Hippocampal formation (tissue), 2 donors: ENCODE data around the gene IL17D.

ENCODE experiments used
- DNase-seq, 2 donors: peaks; one replicate each; lab custom pipeline; 2025; lab: John Stamatoyannopoulos, UW

The IL17D gene

DNA sequence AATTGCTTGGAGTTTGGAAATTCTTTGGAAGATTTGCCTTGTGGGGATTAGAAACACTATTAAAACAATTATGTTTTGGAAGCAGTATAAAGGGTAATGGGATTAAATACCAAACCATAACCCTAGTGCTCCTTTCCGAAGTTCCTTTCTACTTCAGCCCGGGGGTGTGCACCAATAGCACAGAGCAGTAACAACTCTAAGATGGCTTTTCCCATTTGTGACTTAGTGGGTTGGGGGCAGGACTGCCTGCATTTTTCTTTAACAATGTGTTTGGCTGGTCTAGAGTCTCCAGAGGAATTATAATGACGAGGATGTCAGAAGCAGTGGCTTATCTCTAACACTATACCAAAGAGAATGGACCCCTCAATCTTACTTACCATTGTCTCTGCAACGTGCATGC lies 11.9 kb upstream of the IL17D start:
- no peak for DNase-seq

DNA sequence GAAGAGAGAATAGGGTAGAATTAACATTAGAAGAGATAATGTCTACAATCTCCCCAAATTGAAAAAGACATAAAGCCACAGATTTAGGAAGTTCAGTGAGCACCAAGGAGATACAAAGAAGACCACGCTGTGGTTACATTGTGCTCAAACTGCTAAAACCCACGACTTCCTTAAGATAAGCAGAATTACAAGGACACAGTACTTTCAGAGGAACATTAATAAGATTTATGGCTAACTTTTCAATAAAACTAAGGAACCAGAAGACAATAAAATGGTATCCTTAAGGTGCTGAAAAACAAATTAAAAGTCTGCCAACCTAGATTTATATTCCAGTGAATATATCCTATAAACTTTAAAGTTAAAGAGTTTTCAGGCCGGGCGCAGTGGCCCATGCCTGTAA lies 7.4 kb upstream of the IL17D start:
- DNase-seq: no peak

DNA sequence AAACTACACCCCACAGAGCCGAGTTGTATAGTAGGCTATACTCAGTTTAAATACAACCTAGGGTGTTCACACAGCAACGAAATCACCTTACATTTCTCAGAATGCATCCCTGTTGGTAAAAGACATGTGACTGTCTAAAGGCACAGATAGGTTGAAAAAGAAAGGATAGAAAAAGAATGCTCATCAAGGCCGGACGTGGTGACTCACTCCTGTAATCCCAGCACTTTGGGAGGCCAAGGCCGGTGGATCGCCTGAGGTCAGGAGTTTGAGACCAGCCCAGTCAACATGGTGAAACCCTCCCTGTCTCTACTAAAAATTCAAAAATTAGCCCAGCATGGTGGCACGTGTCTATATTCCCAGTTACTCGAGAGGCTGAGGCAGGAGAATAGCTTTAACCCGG lies 3.8 kb upstream of the IL17D start:
- no peak for DNase-seq

DNA sequence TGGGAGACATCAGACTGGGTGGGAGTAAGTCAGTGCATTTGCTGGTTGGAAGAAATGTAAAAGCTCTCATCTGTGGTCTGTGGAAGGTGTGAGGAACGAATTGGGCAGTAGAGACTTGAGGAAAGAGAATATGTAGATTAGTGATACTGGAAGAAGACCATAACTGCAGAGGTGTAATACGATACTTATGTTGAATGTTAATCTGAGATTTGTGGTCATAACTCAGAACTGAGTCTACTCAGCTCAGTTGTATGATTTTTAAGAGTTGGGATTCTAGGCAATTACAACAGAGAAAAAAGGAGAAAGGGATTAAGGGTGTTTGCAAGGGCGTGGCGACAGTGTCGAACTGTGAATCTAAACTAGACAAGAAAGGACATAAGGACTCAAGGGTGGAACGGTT lies 3.2 kb upstream of the IL17D start:
- no peak for DNase-seq

DNA sequence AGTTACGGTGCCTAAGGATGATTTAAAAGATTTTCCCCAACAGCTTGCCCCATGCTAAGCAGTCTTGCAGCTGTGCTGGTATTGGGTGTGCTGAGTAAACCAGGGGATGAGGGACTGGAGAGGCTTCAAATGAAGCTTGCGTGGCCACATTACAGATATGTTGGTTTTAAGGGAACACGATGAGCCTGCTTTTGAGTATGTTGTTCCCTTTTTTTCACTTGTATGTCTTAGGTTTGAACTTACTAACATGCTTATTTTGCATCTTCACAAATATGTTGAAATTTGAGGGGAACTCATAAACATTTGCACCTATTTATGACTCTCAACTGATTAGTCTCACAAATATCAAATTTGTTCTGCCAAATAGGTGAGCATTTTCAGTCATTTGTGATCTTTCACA lies 2.0 kb upstream of the IL17D start:
- DNase-seq: no peak

DNA sequence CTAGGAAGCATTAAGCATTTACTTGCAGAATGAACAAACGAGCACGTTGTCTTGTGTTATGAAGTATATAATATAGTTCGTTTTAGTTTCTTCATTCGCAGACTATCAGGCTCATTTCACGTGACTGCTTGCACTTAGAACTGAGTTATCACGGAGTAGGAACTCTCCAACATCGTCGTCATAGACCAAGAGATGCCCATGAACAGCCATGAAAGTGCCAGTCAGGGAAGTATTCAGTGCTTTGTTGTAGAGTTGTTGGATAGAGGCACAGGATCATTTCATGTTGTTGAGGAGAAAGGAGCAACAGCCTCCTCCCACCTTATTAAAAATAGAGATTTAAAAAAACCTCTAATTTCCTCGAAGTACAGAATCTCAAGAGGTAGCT lies 977 bp upstream of the IL17D start:
- DNase-seq: no peak

DNA sequence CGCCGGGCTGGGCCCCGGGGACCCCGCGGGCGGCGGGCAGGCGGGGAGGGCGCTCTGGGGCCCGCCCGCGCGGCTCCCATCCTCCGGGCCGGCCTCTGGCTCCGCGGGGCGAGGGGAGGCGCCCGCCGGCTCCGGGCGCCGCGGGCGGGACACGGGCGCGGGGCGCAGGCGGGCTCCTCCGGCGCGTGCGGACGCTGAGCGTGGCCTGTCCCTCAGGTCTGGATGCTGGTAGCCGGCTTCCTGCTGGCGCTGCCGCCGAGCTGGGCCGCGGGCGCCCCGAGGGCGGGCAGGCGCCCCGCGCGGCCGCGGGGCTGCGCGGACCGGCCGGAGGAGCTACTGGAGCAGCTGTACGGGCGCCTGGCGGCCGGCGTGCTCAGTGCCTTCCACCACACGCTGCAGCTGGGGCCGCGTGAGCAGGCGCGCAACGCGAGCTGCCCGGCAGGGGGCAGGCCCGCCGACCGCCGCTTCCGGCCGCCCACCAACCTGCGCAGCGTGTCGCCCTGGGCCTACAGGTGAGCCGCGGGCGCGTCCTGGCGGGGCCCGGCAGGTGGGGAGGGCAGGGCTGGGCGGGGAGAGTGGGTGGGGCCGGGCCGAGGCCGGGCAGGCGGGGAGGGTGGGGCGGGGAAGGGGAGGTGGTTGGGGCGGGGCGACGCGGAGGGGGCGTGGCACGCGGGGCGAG lies 420 bp downstream of the IL17D start:
- peak; percentile 52 to 55 for DNase-seq

DNA sequence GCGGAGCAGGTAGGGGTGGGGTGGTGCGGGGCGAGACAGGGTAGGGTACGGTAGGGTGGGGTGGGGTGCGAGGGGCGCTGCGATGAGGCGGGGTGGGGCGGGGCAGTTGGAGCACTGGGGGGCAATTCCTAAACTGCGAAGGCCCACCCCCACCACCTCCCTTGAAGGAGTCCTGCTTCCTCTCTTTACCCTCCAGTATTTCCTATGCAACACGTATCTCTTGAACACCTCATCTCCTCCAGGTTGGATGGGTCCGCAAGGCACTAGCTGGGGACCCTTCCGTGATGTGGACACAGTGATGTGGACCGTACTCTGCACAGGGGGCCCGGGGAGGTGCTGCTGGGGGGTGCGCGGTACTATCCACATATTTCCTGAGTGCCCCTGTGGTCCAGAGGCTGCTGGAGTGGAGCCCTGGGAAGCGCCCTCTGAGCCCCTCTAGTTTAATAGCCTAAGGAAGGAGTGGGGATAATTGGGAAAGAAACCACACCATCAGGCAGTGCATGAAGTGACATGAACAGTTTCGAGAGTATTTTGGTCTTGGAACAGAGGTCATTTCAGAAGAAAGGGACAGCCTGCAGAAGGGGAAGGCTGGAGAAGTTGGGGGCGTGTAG lies 1.1 kb downstream of the IL17D start:
- DNase-seq: no peak

DNA sequence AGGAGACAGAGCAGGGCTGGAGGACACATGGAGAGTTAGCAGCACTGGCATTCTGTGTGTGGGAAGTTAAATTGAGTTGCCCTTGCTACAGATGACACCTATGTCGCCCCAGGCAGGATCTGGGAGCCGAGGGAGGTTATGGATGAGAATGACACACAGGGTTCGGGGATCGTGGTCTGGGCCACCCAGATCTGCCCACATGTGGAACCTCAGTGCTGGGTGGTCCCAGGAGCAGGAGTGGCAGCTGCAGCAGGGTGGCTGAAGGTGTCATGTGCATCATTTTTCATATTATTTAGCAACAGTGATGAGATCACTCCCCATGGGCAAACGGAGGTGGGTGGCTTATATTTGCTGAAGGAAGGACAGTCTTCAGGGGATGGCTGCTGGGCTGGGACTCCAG lies 3.2 kb downstream of the IL17D start:
- DNase-seq: no peak

DNA sequence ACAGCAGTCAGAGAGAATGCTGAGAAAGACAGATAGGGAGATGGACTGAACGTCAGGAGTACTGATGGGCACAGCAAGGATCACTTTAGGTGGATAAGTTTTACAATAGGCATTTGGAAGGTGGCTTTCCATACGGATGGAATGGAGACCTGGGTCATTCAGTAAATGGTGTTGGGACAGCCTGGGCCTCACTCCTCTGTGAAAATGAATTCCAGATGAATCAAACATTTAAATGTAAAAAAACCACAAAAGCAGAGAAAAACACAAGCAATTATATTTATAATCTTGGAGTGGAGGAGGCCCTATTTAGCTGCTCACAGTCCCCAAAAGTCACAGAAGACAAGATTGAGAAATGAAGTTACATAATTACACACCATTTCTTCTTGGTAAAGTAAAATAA lies 4.7 kb downstream of the IL17D start:
- no peak for DNase-seq

DNA sequence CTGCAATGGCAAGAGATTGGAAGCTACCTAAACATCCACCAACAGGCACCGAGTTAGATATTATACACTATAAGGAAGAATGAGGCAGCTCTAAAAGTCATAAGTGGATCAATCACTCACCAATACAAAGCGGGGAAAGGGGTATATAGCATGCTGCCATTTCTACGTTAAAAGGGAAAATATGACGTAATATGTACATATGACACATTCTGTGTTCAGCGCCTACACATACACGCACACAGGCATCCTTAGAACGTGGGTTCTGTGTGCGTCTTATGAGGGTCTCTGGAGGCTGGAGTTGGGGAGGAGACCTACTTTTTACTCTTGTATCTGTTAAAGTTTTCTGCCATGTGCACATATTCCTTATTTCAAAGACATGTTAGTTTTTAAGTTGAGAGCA lies 5.9 kb downstream of the IL17D start:
- DNase-seq: no peak

DNA sequence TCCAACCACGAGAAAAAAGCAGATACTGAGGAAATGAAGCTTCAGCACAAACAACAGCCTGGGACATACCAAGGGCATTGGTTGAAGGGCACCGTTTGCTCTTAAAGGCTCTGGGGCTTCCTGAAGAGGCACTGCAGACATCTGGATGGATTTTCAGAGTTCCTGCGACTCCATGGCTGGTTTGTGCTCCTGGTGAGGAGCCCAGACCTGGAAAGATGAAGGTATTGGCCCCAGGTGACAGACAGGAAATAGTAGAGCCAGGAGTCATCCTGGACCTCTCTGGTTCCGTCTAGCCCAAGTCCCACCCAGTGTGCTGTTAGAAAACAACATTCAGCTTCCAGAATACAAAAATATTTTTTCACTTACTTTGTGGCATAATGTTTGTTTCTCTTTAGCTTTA lies 6.3 kb downstream of the IL17D start:
- DNase-seq: no peak

DNA sequence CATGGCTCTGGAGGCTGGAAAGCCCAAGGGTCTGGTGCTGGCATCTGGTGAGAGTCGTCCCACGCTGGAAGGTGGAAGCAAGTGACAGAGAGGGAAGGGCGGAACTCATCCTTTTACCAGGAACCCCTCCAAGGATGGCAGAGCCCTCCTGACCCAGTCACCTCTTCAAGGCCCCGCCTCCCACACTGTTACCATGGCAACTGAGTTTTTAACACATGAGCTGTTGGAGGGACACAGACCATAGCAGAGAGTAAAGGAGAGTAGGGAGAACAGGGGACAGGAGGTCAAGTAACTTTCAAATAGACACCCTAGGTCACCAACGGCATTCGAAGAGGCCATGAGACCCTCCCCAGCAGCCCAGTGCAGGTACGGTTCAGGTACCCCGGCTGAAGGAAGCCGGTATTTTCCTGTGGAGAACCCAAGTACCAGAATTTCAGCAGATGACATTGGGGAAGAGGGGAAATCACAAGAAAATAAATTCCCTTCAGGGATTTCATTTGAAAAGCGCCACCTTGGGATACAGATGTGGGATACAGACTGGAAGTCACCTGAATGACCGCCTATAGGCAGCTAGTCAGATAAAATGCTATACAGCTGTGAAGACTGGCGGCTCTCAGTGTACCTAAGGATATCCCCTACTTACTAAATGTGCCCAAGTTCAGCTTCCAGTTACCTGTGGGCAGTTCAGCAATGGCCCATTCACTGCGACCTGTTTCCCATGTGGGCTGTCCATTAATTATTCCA lies 8.0 kb downstream of the IL17D start:
- no peak for DNase-seq

DNA sequence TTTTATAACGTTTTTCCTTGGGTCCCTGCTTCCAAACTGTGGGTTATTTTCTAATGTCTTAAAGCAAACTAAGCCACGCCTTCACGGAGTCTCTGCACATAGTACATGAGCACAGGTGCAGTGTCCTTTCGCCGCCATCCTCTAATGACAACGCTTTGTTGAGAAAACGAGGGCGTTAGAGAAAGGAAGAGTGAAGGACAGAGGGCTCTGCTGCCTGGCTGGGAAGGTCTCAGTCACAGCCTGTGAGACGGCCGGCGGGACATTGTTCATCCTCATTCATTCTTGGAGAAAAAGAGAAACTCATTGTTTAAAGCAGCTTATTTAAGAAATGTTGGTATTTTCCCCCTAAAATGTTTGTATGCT lies 9.5 kb downstream of the IL17D start:
- no peak for DNase-seq

DNA sequence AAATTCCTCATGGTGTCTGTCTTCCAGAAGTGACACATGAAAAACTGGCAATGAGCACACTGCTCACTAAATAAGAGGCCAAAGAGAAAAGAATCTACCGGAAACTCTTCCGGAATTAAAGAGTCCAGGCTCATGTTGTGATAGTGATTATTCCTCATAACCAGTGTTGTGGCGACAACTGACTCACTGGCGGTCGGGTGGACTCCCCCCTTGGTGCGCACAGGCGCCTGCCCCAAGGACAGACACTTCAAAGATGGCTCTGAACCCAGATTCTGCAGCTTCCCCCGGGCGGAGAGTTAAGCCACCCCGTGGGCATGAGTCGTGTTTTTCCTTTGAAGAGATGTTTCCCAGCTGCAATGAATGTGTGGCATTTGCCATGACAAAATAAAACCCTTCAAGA lies 10.3 kb downstream of the IL17D start:
- peak in 1 of 2 donors; percentile 31 for DNase-seq

DNA sequence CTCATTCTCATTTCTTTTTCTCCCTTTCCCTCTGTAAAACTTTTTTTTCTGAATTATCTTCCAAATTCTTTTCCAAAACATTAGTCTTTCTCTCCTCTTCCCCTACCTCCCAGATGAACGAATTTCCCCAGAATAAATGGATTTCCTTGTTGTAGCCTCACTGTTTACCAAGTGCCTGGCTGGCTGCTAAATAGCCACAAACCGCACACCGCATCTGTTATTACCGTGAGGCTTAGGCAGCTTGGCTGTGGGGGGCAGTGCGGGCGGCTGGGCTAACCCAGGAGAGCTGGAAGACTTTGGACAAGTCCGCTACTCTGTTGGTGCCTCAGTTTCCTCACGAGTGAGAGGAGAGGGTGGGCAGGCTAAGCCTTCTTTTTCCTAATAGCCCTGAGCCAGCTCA lies 10.7 kb downstream of the IL17D start:
- no peak for DNase-seq

DNA sequence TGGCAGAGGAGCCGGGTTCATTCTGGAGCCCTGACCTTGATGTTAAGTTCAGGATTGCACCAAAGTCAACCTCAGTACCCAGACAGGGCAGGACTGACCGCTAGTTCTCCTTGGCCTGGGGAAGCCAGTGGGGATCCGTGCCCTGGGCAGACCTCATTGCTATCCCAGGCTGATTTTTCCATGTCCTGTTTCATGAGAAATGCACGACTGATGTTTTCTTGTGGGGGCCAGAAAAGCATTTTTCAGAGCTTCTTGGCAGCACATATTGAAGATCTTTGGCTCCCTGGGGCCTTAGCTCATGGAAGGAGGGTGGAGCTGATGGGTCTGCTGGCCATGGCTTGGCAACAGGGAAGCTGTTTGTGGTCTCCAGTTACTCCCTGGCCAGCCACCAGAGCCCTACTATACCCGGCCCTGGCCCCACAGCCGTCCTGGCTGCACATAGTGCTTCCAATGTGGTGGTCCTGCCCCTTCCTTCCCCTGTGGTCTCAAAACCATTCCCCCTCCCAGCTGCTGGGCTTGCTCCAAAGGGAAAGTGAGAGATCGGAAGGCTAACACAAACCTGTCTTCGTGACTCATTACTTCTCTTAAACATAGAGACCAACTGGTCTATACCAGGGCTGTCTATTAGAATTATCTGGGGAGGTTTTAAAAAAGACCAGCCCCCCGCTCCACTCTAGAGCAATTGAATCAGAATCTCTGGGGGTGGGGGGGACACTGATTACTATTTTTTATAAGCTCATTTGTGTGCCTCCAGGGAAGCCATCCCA lies 11.2 kb downstream of the IL17D start:
- DNase-seq: no peak

DNA sequence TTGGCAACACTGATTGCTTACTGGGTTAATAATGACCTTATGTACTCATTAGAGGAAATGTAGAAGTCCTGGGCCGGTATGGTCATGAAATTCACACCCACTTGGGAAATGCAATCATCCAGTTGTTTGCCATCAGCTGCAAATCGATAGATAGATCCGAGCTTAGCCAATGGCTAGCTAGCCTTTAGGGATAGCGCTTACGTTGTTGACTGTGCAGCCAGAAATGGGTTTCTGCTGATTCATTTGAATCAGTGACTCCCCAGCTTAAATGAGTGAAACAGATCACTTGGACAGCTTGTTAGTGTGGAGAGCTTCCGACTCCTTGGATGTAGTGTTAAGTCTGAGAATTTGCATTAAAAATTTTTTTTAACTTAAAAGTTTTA lies 11.8 kb downstream of the IL17D start:
- DNase-seq: no peak

DNA sequence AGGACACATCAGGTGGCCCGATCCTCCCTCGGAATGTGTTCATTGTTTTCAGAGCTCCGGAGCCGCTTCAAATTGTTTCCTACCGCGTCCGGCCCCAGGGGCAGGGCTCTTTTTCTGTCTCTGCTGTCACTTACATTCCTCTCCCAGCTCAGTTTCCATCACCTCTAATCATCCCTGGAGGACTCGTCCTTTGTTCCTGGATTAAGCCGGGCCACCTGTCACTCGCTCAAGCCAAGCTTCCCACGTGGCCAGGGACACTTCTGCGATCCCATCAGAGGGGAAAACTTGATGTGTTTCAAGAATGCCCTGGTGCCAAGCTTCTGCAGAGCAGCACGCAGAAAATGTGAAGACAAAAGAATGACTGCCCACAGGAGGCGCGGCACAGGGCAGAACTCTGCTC lies 13.5 kb downstream of the IL17D start:
- no peak for DNase-seq

DNA sequence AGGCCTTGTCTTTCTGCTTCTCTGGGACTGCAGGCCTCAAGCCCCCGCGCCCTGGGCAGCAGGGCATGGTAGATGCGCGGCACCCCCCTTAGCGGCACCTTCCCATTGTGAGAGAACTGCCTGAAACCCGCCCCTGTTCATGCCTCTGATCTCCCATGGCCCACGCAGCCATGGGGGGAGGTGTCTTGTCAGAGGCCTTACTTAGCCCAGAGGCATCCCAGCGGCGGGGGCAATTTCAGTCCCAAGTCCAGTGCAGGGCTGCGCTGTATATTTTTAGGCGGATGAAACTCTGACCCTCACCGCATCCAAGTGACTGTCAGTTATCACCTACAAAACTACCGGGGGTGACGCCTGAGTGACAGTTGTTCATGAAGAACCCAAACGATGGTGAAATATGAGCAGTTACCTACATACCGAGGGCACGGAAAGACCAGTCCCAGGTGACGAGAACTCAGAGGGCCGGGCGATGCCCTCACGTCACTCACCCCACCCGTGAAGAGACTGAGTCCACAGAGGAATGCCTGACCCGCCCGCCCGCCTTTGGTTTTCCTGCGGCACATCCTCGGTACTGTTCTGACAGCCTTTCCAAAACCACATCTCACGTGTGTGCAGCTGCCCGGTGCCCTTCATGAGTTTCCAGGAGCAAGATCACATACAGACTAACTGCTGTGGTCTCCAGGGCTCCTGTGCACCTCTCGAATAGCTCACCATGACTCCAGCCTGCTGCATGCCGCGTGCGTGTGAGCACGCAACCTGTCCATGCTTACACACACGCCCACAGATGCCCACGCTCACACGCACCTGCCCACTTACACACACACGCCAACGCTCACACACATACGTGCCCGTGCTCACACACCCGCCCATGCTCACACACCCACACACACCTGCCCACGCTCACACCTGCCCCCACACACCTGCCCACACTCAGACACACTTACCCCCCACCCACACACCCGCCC lies 14.4 kb downstream of the IL17D start:
- DNase-seq: no peak

DNA sequence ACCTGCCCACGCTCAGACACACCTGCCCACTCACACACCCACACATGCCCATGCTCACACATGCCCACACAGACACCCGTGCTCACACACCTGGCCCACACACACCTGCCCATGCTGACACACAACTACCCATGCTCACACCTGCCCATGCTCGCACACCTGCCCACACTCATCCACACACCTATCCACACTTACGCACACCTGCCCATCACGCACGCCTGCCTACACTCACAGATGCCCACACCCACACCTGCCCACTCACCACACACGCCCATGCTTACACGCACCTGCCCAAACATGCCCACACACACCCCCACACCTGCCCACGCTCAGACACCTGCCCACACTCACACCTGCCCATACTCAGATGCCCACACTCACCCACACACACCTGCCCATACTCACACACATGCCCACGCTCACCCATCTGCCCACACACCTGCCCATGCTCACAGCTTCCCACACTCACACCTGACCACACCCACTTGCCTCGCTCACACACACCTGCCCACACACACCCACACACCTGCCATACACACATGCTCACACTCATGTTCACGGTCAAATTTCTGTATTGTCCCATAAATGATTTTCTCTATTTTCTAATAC lies 15.6 kb downstream of the IL17D start:
- no peak for DNase-seq
